ENCODE results near the gene ZFC3H1. TPM values are rescaled to one million over a fixed set of nuclear protein-coding genes. Genes with fewer than 3 reads are reported as not detected.

The ZFC3H1 gene
- total RNA-seq, 1 experiment from 2014 or later, result 37.1 TPM

GRCh38 chr12:71605039-71605438, 58.6 kb downstream of the ZFC3H1 start:
- intact Hi-C loops (cut with micrococcal nuclease), result no loop called here
- ChIA-PET CTCF (interaction anchor here (1.2 kb wide), 1 partner anchor 32 kb away, joined by 3 read pairs; no protein-coding TSS in a partner anchor), POLR2A (no interaction called here), RAD21 (ENCODE audit: low non-redundant PET in 1 of 2, low total read pairs in 2 of 2, uncharacterized antibody in 2 of 2, unreplicated experiment in 2 of 2) (no interaction called here)
- Histone ChIP-seq H3K4me1 (ENCODE audit: control insufficient read depth in 1 of 2, insufficient read depth in 2 of 2, low read length in 2 of 2) (no peaks in the 10 kb centered on the region), H2AFZ (ENCODE audit: low read depth, low read length, poor library complexity, severe bottlenecking) (no peak overlapping the region), H3K4me3 (replicated peaks in 1 of 2; ENCODE audit: low read depth in 1 of 2, low read length in 2 of 2) (no peak overlapping the region), H3K27me3 (ENCODE audit: insufficient read depth, low read length) (no peaks in the 10 kb centered on the region), H3K9me2 (ENCODE audit: insufficient read depth) (no peaks in the 10 kb centered on the region), H4K20me1 (ENCODE audit: insufficient read depth) (no peaks in the 10 kb centered on the region), H3K9me3 (ENCODE audit: control insufficient read depth in 1 of 2, insufficient read depth in 1 of 2, low read depth in 1 of 2, low read length in 2 of 2) (no peaks in the 10 kb centered on the region), H3K79me2 (ENCODE audit: insufficient read depth, low read length) (no peaks in the 10 kb centered on the region), H3K27ac (ENCODE audit: low read depth, low read length) (no peak overlapping the region), H3K36me3 (ENCODE audit: control insufficient read depth in 1 of 2, insufficient read depth in 2 of 2, low read length in 2 of 2) (peaks cover 14 to 21% of the 10 kb centered on the region in 2 experiments), H3K9ac (ENCODE audit: low read length) (no peak overlapping the region), H3K4me2 (ENCODE audit: low read length) (no peak overlapping the region)
- BruUV-seq (replicated peaks), result no TSS peak
- TF ChIP-seq ZNF274 (IDR thresholded peaks at IDR 0.05; ENCODE audit: low read depth, low read length) (no peak), RAD21 (IDR thresholded peaks at IDR 0.05; ENCODE audit: low read depth) (no peak), CBX3 (IDR thresholded peaks at IDR 0.05; ENCODE audit: low read depth) (no peak), ATF3 (IDR thresholded peaks at IDR 0.05) (no peak), TCF7L2 (IDR thresholded peaks at IDR 0.05; ENCODE audit: borderline replicate concordance, extremely low read depth, insufficient read depth, insufficient read length) (no peak)
- DNase-seq (ENCODE audit: low read depth, low spot score) (no peak), ATAC-seq (no peak)

GRCh38 chr12:71602761-71603577, 60.7 kb downstream of the ZFC3H1 start:
- H3K9me3 ChIP-seq (ENCODE audit: control insufficient read depth in 1 of 2, insufficient read depth in 1 of 2, low read depth in 1 of 2, low read length in 2 of 2), result no peaks in the 10 kb centered on the region
- DNase-seq (ENCODE audit: low read depth, low spot score) (no peak), ATAC-seq (no peak)
- H3K79me2 ChIP-seq (ENCODE audit: insufficient read depth, low read length), result no peaks in the 10 kb centered on the region
- H3K4me3 ChIP-seq (replicated peaks in 1 of 2; ENCODE audit: low read depth in 1 of 2, low read length in 2 of 2), result no peak overlapping the region
- H3K27me3 ChIP-seq (ENCODE audit: insufficient read depth, low read length), result no peaks in the 10 kb centered on the region
- CTCF ChIA-PET, result no interaction called here
- POLR2A ChIA-PET, result no interaction called here
- BruUV-seq (replicated peaks), result TSS peak; percentile 7
- no peak overlapping the region for H3K4me2 ChIP-seq (ENCODE audit: low read length)
- H2AFZ ChIP-seq (ENCODE audit: low read depth, low read length, poor library complexity, severe bottlenecking), result no peak overlapping the region
- RAD21 ChIA-PET (ENCODE audit: low non-redundant PET in 1 of 2, low total read pairs in 2 of 2, uncharacterized antibody in 2 of 2, unreplicated experiment in 2 of 2), result no interaction called here
- H3K4me1 ChIP-seq (ENCODE audit: control insufficient read depth in 1 of 2, insufficient read depth in 2 of 2, low read length in 2 of 2), result no peaks in the 10 kb centered on the region
- H3K36me3 ChIP-seq (ENCODE audit: control insufficient read depth in 1 of 2, insufficient read depth in 2 of 2, low read length in 2 of 2), result peaks cover 0 to 11% of the 10 kb centered on the region in 2 experiments; a peak in 3 of 4 replicates
- TF ChIP-seq CTCF (IDR thresholded peaks at IDR 0.05 in 2 of 3, conservative IDR thresholded peaks at IDR 0.05 in 1 of 3; ENCODE audit: borderline replicate concordance in 1 of 3, insufficient read depth in 1 of 3, low read depth in 2 of 3, low read length in 2 of 3), result no peak
- TF ChIP-seq POLR2AphosphoS5 (IDR thresholded peaks at IDR 0.05; ENCODE audit: low read depth, low read length), result 0 out of 2 replicates have a peak, but pooled peaks have one; percentile 1
- TF ChIP-seq EZH2phosphoT487 (IDR thresholded peaks at IDR 0.05; ENCODE audit: borderline replicate concordance), result no peak
- H3K9me2 ChIP-seq (ENCODE audit: insufficient read depth), result no peaks in the 10 kb centered on the region
- H3K9ac ChIP-seq (ENCODE audit: low read length), result no peak overlapping the region
- H3K27ac ChIP-seq (ENCODE audit: low read depth, low read length), result no peak overlapping the region
- intact Hi-C loops (cut with micrococcal nuclease), result no loop called here
- H4K20me1 ChIP-seq (ENCODE audit: insufficient read depth), result no peaks in the 10 kb centered on the region

All from HCT116 (cell line).